ENCODE measurements around the gene ZFYVE27.

ZFYVE27 gene

GRCh38 chr10:97761331-97761865 is 24.5 kb downstream of the ZFYVE27 start:
- no peak for DNase-seq (ENCODE audit: low read depth in 1 of 2, low spot score in 1 of 2)
- in situ Hi-C loops (cut with HindIII; ENCODE audit: low pct_unique_long_range_greater_than_20kb, low sequenced_read_pairs), result no loop called here
- no peak for TF ChIP-seq JUND (IDR thresholded peaks at IDR 0.05; ENCODE audit: low read depth)

GRCh38 chr10:97762056-97762455 is 25.1 kb downstream of the ZFYVE27 start:
- TF ChIP-seq JUND (IDR thresholded peaks at IDR 0.05; ENCODE audit: low read depth), result no peak
- no peak for DNase-seq (ENCODE audit: low read depth in 1 of 2, low spot score in 1 of 2)
- in situ Hi-C loops (cut with HindIII; ENCODE audit: low pct_unique_long_range_greater_than_20kb, low sequenced_read_pairs), result no loop called here

- no peak for DNase-seq (ENCODE audit: low read depth in 1 of 2, low spot score in 1 of 2)
- in situ Hi-C loops (cut with HindIII; ENCODE audit: low pct_unique_long_range_greater_than_20kb, low sequenced_read_pairs), result no loop called here
- no peak for TF ChIP-seq JUND (IDR thresholded peaks at IDR 0.05; ENCODE audit: low read depth)
These were observed 25.9 kb downstream of the ZFYVE27 start for GRCh38 chr10:97762816-97763215.

GRCh38 chr10:97763411-97763810 is 26.5 kb downstream of the ZFYVE27 start:
- no peak for DNase-seq (ENCODE audit: low read depth in 1 of 2, low spot score in 1 of 2)
- in situ Hi-C loops (cut with HindIII; ENCODE audit: low pct_unique_long_range_greater_than_20kb, low sequenced_read_pairs), result no loop called here
- TF ChIP-seq JUND (IDR thresholded peaks at IDR 0.05; ENCODE audit: low read depth), result no peak

GRCh38 chr10:97763947-97764346 is 27.0 kb downstream of the ZFYVE27 start:
- DNase-seq (ENCODE audit: low read depth in 1 of 2, low spot score in 1 of 2), result no peak
- no peak for TF ChIP-seq JUND (IDR thresholded peaks at IDR 0.05; ENCODE audit: low read depth)
- in situ Hi-C loops (cut with HindIII; ENCODE audit: low pct_unique_long_range_greater_than_20kb, low sequenced_read_pairs), result no loop called here

- no peak for TF ChIP-seq JUND (IDR thresholded peaks at IDR 0.05; ENCODE audit: low read depth)
- DNase-seq (ENCODE audit: low read depth in 1 of 2, low spot score in 1 of 2), result no peak
- in situ Hi-C loops (cut with HindIII; ENCODE audit: low pct_unique_long_range_greater_than_20kb, low sequenced_read_pairs), result no loop called here
These were observed 27.6 kb downstream of the ZFYVE27 start for GRCh38 chr10:97764519-97764931.

GRCh38 chr10:97765201-97765600 is 28.3 kb downstream of the ZFYVE27 start:
- no peak for DNase-seq (ENCODE audit: low read depth in 1 of 2, low spot score in 1 of 2)
- in situ Hi-C loops (cut with HindIII; ENCODE audit: low pct_unique_long_range_greater_than_20kb, low sequenced_read_pairs), result no loop called here
- TF ChIP-seq JUND (IDR thresholded peaks at IDR 0.05; ENCODE audit: low read depth), result no peak

- in situ Hi-C loops (cut with HindIII; ENCODE audit: low pct_unique_long_range_greater_than_20kb, low sequenced_read_pairs), result no loop called here
- no peak for TF ChIP-seq JUND (IDR thresholded peaks at IDR 0.05; ENCODE audit: low read depth)
- DNase-seq (ENCODE audit: low read depth in 1 of 2, low spot score in 1 of 2), result no peak
These were observed 29.3 kb downstream of the ZFYVE27 start for GRCh38 chr10:97766106-97766810.

GRCh38 chr10:97766996-97767924 is 30.3 kb downstream of the ZFYVE27 start:
- DNase-seq (ENCODE audit: low read depth in 1 of 2, low spot score in 1 of 2), result no peak
- TF ChIP-seq JUND (IDR thresholded peaks at IDR 0.05; ENCODE audit: low read depth), result no peak
- in situ Hi-C loops (cut with HindIII; ENCODE audit: low pct_unique_long_range_greater_than_20kb, low sequenced_read_pairs), result no loop called here

GRCh38 chr10:97768322-97769315 is 31.7 kb downstream of the ZFYVE27 start:
- in situ Hi-C loops (cut with HindIII; ENCODE audit: low pct_unique_long_range_greater_than_20kb, low sequenced_read_pairs), result no loop called here
- no peak for TF ChIP-seq JUND (IDR thresholded peaks at IDR 0.05; ENCODE audit: low read depth)
- no peak for DNase-seq (ENCODE audit: low read depth in 1 of 2, low spot score in 1 of 2)

- in situ Hi-C loops (cut with HindIII; ENCODE audit: low pct_unique_long_range_greater_than_20kb, low sequenced_read_pairs), result no loop called here
- DNase-seq (ENCODE audit: low read depth in 1 of 2, low spot score in 1 of 2), result no peak
- TF ChIP-seq JUND (IDR thresholded peaks at IDR 0.05; ENCODE audit: low read depth), result no peak
These were observed 33.3 kb downstream of the ZFYVE27 start for GRCh38 chr10:97770255-97770654.

All from T47D (cell line).